Mucosa of descending colon (tissue), 3 donors: Measurements from ENCODE around the gene PGP. TPM values are rescaled to one million over a fixed set of nuclear protein-coding genes. Genes with fewer than 3 reads are reported as not detected.
A peak's percentile ranks its signal among the peaks of the same experiment; 100 is the strongest.

Experiments used
- ATAC-seq: fragments of 200-7000 bp; cut with Tn5 transposase; one replicate; pipeline ENCODE4 v1.9.1; 2020; ENCODE audit warnings: mild to moderate bottlenecking, moderate library complexity
- DNase-seq, 3 donors: peaks; one replicate each; pipeline ENCODE4 v3.0.0-alpha.2; 2020
- H3K36me3 ChIP-seq: fragments of 200-600 bp; one replicate; pipeline ENCODE4 v1.8.0; 2021; ENCODE audit warnings: low read depth, mild to moderate bottlenecking
- H3K4me1 ChIP-seq: fragments of 200-600 bp; one replicate; pipeline ENCODE4 v1.8.0; 2021; ENCODE audit warnings: low read depth, mild to moderate bottlenecking
- H3K4me3 ChIP-seq: fragments of 200-600 bp; one replicate; pipeline ENCODE4 v1.8.0; 2021; ENCODE audit warnings: mild to moderate bottlenecking
- H3K9me3 ChIP-seq: fragments of 200-600 bp; one replicate; pipeline ENCODE4 v1.8.0; 2021; ENCODE audit warnings: mild to moderate bottlenecking
- CTCF ChIP-seq: fragments of 200-600 bp; IDR thresholded peaks from one replicate; pipeline ENCODE4 v1.8.0; 2022; ENCODE audit warnings: antibody characterized with exemption, mild to moderate bottlenecking
- intact Hi-C, 2 donors: fragments of 100-400 bp; cut with DNase I in 1 of 2; cut with micrococcal nuclease in 1 of 2; formaldehyde crosslinking; loops; one replicate each; pipeline versions ENCODE4 v1.11.0 to v1.11.1; 2022; cut with DNase I, micrococcal nuclease
- total RNA-seq, 3 donors: library from RNA; stranded (reverse); fragmentation: NEBNext Ultra II Directional in 2 of 3; extraction: Animal tissue kit (Norgen Biotek cat#: 25700) in 2 of 3; gene quantifications; one replicate each; pipeline versions ENCODE4 v1.2.1 to v1.2.4, GENCODE V29; 2021 to 2023
- donor health status: DM: no; HTN: no; CAD: no; lungs with moderate emphysema.
- donor health status: DM: no; HTN: no; CAD: no.
- donor health status: DM: no; HTN: yes; CAD: no.

The PGP gene
- total RNA-seq, 3 donors from 2014 or later = 15.5 to 19.7 (median 17.6) TPM

- DNase-seq (no peak), ATAC-seq (no peak)
- Histone ChIP-seq H3K36me3 (peaks cover 3% of the 10 kb centered on the region), H3K9me3 (no peaks in the 10 kb centered on the region), H3K4me3 (no peak overlapping the region), H3K4me1 (no peaks in the 10 kb centered on the region)
- no peak for TF ChIP-seq CTCF
- intact Hi-C loops = no loop called here
Observed at GRCh38 chr16:2177561-2177960, 37.1 kb downstream of the PGP start.

GRCh38 chr16:2177101-2177500 is 37.5 kb downstream of the PGP start:
- H3K4me1 ChIP-seq = no peaks in the 10 kb centered on the region
- no peak for DNase-seq
- intact Hi-C loops = no loop called here
- TF ChIP-seq CTCF = no peak
- no peak for ATAC-seq
- H3K36me3 ChIP-seq = peaks cover 3% of the 10 kb centered on the region
- H3K4me3 ChIP-seq = no peak overlapping the region
- no peaks in the 10 kb centered on the region for H3K9me3 ChIP-seq

GRCh38 chr16:2176047-2176446 is 38.6 kb downstream of the PGP start:
- no peak for DNase-seq
- TF ChIP-seq CTCF = no peak
- intact Hi-C loops = no loop called here
- peaks cover 3% of the 10 kb centered on the region for H3K36me3 ChIP-seq
- H3K4me3 ChIP-seq = no peak overlapping the region
- ATAC-seq = no peak
- H3K4me1 ChIP-seq = no peaks in the 10 kb centered on the region
- no peaks in the 10 kb centered on the region for H3K9me3 ChIP-seq

GRCh38 chr16:2175454-2175853 is 39.2 kb downstream of the PGP start:
- Histone ChIP-seq H3K4me3 (no peak overlapping the region), H3K9me3 (no peaks in the 10 kb centered on the region), H3K36me3 (peaks cover 3% of the 10 kb centered on the region), H3K4me1 (no peaks in the 10 kb centered on the region)
- ATAC-seq (peak; percentile 5), DNase-seq (no peak)
- TF ChIP-seq CTCF = no peak
- intact Hi-C loops = no loop called here

GRCh38 chr16:2174396-2175131 is 40.1 kb downstream of the PGP start:
- intact Hi-C loops = no loop called here
- no peak overlapping the region for H3K4me3 ChIP-seq
- TF ChIP-seq CTCF = no peak
- peaks cover 3% of the 10 kb centered on the region for H3K36me3 ChIP-seq
- no peak for DNase-seq
- ATAC-seq = no peak
- no peaks in the 10 kb centered on the region for H3K4me1 ChIP-seq
- H3K9me3 ChIP-seq = no peaks in the 10 kb centered on the region

- no peak for DNase-seq
- Histone ChIP-seq H3K36me3 (peaks cover 3% of the 10 kb centered on the region), H3K4me3 (no peak overlapping the region), H3K9me3 (no peaks in the 10 kb centered on the region), H3K4me1 (no peaks in the 10 kb centered on the region)
- TF ChIP-seq CTCF = no peak
- no peak for ATAC-seq
- intact Hi-C loops = no loop called here
Observed at GRCh38 chr16:2173916-2174315, 40.7 kb downstream of the PGP start.
